Mucosa of descending colon (tissue), 3 donors: Measurements from ENCODE around the gene THADA. TPM values are rescaled to one million over a fixed set of nuclear protein-coding genes. Genes with fewer than 3 reads are reported as not detected.

Experiments
- ATAC-seq: fragments of 200-7000 bp; cut with Tn5 transposase; one replicate; pipeline ENCODE4 v1.9.1; 2020; ENCODE audit warnings: mild to moderate bottlenecking, moderate library complexity
- DNase-seq, 3 donors: peaks; one replicate each; pipeline ENCODE4 v3.0.0-alpha.2; 2020
- H3K36me3 ChIP-seq: fragments of 200-600 bp; one replicate; pipeline ENCODE4 v1.8.0; 2021; ENCODE audit warnings: low read depth, mild to moderate bottlenecking
- H3K4me1 ChIP-seq: fragments of 200-600 bp; one replicate; pipeline ENCODE4 v1.8.0; 2021; ENCODE audit warnings: low read depth, mild to moderate bottlenecking
- H3K4me3 ChIP-seq: fragments of 200-600 bp; one replicate; pipeline ENCODE4 v1.8.0; 2021; ENCODE audit warnings: mild to moderate bottlenecking
- H3K9me3 ChIP-seq: fragments of 200-600 bp; one replicate; pipeline ENCODE4 v1.8.0; 2021; ENCODE audit warnings: mild to moderate bottlenecking
- CTCF ChIP-seq: fragments of 200-600 bp; IDR thresholded peaks from one replicate; pipeline ENCODE4 v1.8.0; 2022; ENCODE audit warnings: antibody characterized with exemption, mild to moderate bottlenecking
- intact Hi-C, 2 donors: fragments of 100-400 bp; cut with DNase I in 1 of 2; cut with micrococcal nuclease in 1 of 2; formaldehyde crosslinking; loops; one replicate each; pipeline versions ENCODE4 v1.11.0 to v1.11.1; 2022; cut with DNase I, micrococcal nuclease
- total RNA-seq, 3 donors: library from RNA; stranded (reverse); fragmentation: NEBNext Ultra II Directional in 2 of 3; extraction: Animal tissue kit (Norgen Biotek cat#: 25700) in 2 of 3; gene quantifications; one replicate each; pipeline versions ENCODE4 v1.2.1 to v1.2.4, GENCODE V29; 2021 to 2023
- donor health status: DM: no; HTN: no; CAD: no; lungs with moderate emphysema.
- donor health status: DM: no; HTN: no; CAD: no.
- donor health status: DM: no; HTN: yes; CAD: no.

The THADA gene
- total RNA-seq, 3 donors from 2014 or later = 20.1 to 26.7 (median 25.3) TPM

GRCh38 chr2:43521568-43521967 lies 74.3 kb downstream of the THADA start:
- intact Hi-C loops = no loop called here
- no peaks in the 10 kb centered on the region for H3K9me3 ChIP-seq
- no peaks in the 10 kb centered on the region for H3K36me3 ChIP-seq
- ATAC-seq (no peak), DNase-seq (no peak)
- TF ChIP-seq CTCF = no peak
- no peak overlapping the region for H3K4me3 ChIP-seq
- H3K4me1 ChIP-seq = peaks cover 5% of the 10 kb centered on the region

GRCh38 chr2:43520919-43521318 lies 74.9 kb downstream of the THADA start:
- H3K36me3 ChIP-seq = no peaks in the 10 kb centered on the region
- H3K4me1 ChIP-seq = peaks cover 5% of the 10 kb centered on the region
- intact Hi-C loops = no loop called here
- DNase-seq (no peak), ATAC-seq (no peak)
- no peak for TF ChIP-seq CTCF
- H3K9me3 ChIP-seq = no peaks in the 10 kb centered on the region
- no peak overlapping the region for H3K4me3 ChIP-seq

GRCh38 chr2:43519643-43520221 lies 76.1 kb downstream of the THADA start:
- H3K36me3 ChIP-seq = no peaks in the 10 kb centered on the region
- DNase-seq (no peak), ATAC-seq (peak; percentile 72)
- intact Hi-C loops = no loop called here
- H3K4me3 ChIP-seq = no peak overlapping the region
- peaks cover 5% of the 10 kb centered on the region for H3K4me1 ChIP-seq
- H3K9me3 ChIP-seq = no peaks in the 10 kb centered on the region
- TF ChIP-seq CTCF = no peak

GRCh38 chr2:43518718-43519117 lies 77.1 kb downstream of the THADA start:
- Histone ChIP-seq H3K9me3 (no peaks in the 10 kb centered on the region), H3K4me3 (no peak overlapping the region), H3K4me1 (peaks cover 5% of the 10 kb centered on the region), H3K36me3 (no peaks in the 10 kb centered on the region)
- intact Hi-C loops = no loop called here
- DNase-seq = no peak
- no peak for ATAC-seq
- TF ChIP-seq CTCF = no peak

GRCh38 chr2:43518181-43518580 lies 77.7 kb downstream of the THADA start:
- Histone ChIP-seq H3K4me1 (peaks cover 5% of the 10 kb centered on the region), H3K36me3 (no peaks in the 10 kb centered on the region), H3K9me3 (no peaks in the 10 kb centered on the region), H3K4me3 (no peak overlapping the region)
- TF ChIP-seq CTCF = no peak
- intact Hi-C loops = no loop called here
- ATAC-seq (no peak), DNase-seq (no peak)
